B cell (primary cell): ENCODE data around the gene BMP5. TPM values are rescaled to one million over a fixed set of nuclear protein-coding genes. Genes with fewer than 3 reads are reported as not detected.

ENCODE experiments used
- ATAC-seq: fragments of 200-7000 bp; cut with Tn5 transposase; one replicate; pipeline ENCODE4 v1.10.0; 2021; ENCODE audit warnings: low read depth, mild to moderate bottlenecking, moderate number of reproducible peaks, moderate library complexity
- CTCF ChIA-PET: fragments of 350-600 bp; sonication (Branson Sonifier 250); formaldehyde crosslinking; loops from one replicate; lab custom pipeline; 2021; ENCODE audit warnings: antibody characterized with exemption, inconsistent platforms; lab: Charles Lee
- POLR2A ChIA-PET: fragments of 350-600 bp; sonication (Branson Sonifier 250); formaldehyde crosslinking; loops from one replicate; lab custom pipeline; 2021; ENCODE audit warnings: antibody characterized with exemption; lab: Charles Lee
- DNase-seq: peaks from one replicate; pipeline ENCODE4 v3.0.0; 2013
- H2AFZ ChIP-seq: 2 replicates; pipeline ENCODE4 v1.6.1; 2012; ENCODE audit warnings: mild to moderate bottlenecking, low read depth, low read length; ENCODE audit not compliant: insufficient read depth, poor library complexity, severe bottlenecking
- H3K27ac ChIP-seq, 2 donors: 1 replicate in 1 of 2; 2 replicates in 1 of 2; pipeline ENCODE4 v1.5.1; 2012 to 2013; ENCODE audit warnings: low read length in 2 of 2, mild to moderate bottlenecking in 2 of 2, moderate library complexity in 1 of 2
- H3K27me3 ChIP-seq, 4 experiments: fragments of 200-600 bp in 1 of 4; sonication (generic) in 1 of 4; replicated peaks in 1 of 4; 1 replicate in 2 of 4; 2 replicates in 2 of 4; pipeline versions ENCODE4 v1.6.1 to v1.7.0; 2013 to 2016; ENCODE audit warnings: low read length in 3 of 4, mild to moderate bottlenecking in 2 of 4, mixed read lengths in 1 of 4, moderate library complexity in 1 of 4; ENCODE audit not compliant: insufficient read depth in 4 of 4, control insufficient read depth in 3 of 4; ENCODE audit errors: control extremely low read depth in 1 of 4
- H3K36me3 ChIP-seq, 2 experiments: replicated peaks in 1 of 2; 1 replicate in 1 of 2; 2 replicates in 1 of 2; pipeline versions ENCODE4 v1.6.1 to v1.7.1; 2013; ENCODE audit warnings: low read length in 1 of 2; ENCODE audit not compliant: insufficient read depth in 2 of 2, control insufficient read depth in 1 of 2; ENCODE audit errors: control extremely low read depth in 1 of 2, extremely low read depth in 1 of 2
- H3K4me1 ChIP-seq, 2 donors: fragments of 200-600 bp in 1 of 2; sonication (generic) in 1 of 2; 1 replicate in 1 of 2; 2 replicates in 1 of 2; pipeline versions ENCODE4 v1.5.1 to v1.6.1; 2013 to 2017; ENCODE audit warnings: low read length in 2 of 2; ENCODE audit not compliant: control insufficient read depth in 2 of 2, insufficient read depth in 2 of 2
- H3K4me2 ChIP-seq: replicated peaks from 2 replicates; pipeline ENCODE3; 2012; ENCODE audit warnings: mild to moderate bottlenecking, low read depth, low read length; ENCODE audit not compliant: poor library complexity, severe bottlenecking
- H3K4me3 ChIP-seq, 5 experiments: fragments of 200-600 bp in 1 of 5; sonication (generic) in 1 of 5; 1 replicate in 3 of 5; 2 replicates in 2 of 5; pipeline versions ENCODE4 v1.5.1 to v1.7.0; 2011 to 2016; ENCODE audit warnings: low read length in 4 of 5, mild to moderate bottlenecking in 4 of 5, low read depth in 2 of 5, control low read depth in 1 of 5, moderate library complexity in 1 of 5; ENCODE audit not compliant: insufficient read depth in 1 of 5; ENCODE audit errors: control extremely low read depth in 1 of 5, extremely low read depth in 1 of 5
- H3K79me2 ChIP-seq: fragments of 200-600 bp; sonication (generic); one replicate; pipeline ENCODE4 v1.6.0; 2016; ENCODE audit warnings: low read length; ENCODE audit not compliant: control insufficient read depth, insufficient read depth
- H3K9ac ChIP-seq: fragments of 200-600 bp; sonication (generic); 2 replicates; pipeline ENCODE4 v1.6.1; 2017; ENCODE audit warnings: mild to moderate bottlenecking, low read length, moderate library complexity
- H3K9me3 ChIP-seq, 3 donors: one replicate each; pipeline versions ENCODE4 v1.6.1 to v1.7.1; 2013; ENCODE audit warnings: low read length in 2 of 3; ENCODE audit not compliant: control insufficient read depth in 2 of 3, insufficient read depth in 1 of 3; ENCODE audit errors: control extremely low read depth in 1 of 3
- H4K20me1 ChIP-seq: 2 replicates; pipeline ENCODE4 v1.6.0; 2012; ENCODE audit warnings: mild to moderate bottlenecking, low read length; ENCODE audit not compliant: insufficient read depth, control insufficient read depth, poor library complexity, severe bottlenecking
- H3K27ac Mint-ChIP-seq: one replicate; pipeline ENCODE4 v1.8.0; 2021; ENCODE audit warnings: mixed read lengths
- H3K27me3 Mint-ChIP-seq: one replicate; pipeline ENCODE4 v1.8.0; 2021; ENCODE audit warnings: mixed read lengths
- H3K4me1 Mint-ChIP-seq: one replicate; pipeline ENCODE4 v1.8.0; 2021; ENCODE audit warnings: mixed read lengths
- H3K4me3 Mint-ChIP-seq: one replicate; pipeline ENCODE4 v1.8.0; 2021; ENCODE audit warnings: mixed read lengths
- H3K9me3 Mint-ChIP-seq: one replicate; pipeline ENCODE4 v1.8.0; 2022; ENCODE audit warnings: mixed read lengths; ENCODE audit not compliant: insufficient read depth
- CTCF ChIP-seq: fragments of 200-600 bp; IDR thresholded peaks from one replicate; pipeline ENCODE4 v1.8.0; 2022; ENCODE audit warnings: antibody characterized with exemption, mild to moderate bottlenecking
- EZH2 ChIP-seq: IDR thresholded peaks from 2 replicates; pipeline ENCODE4 v1.6.1; 2012; ENCODE audit warnings: borderline replicate concordance, low read depth, mild to moderate bottlenecking, moderate library complexity, low read length; ENCODE audit not compliant: insufficient read depth, poor library complexity, severe bottlenecking
- intact Hi-C: fragments of 100-400 bp; cut with micrococcal nuclease; formaldehyde crosslinking; loops from one replicate; pipeline ENCODE4 v1.10.0; 2022
- polyA plus RNA-seq: library from polyadenylated mRNA; depleted of rRNA; stranded (reverse); fragments of >200 nt; gene quantifications from 2 replicates; pipeline ENCODE4 v1.2.3, GENCODE V29; 2012
- total RNA-seq, 2 donors: library from RNA; stranded (reverse); fragments of 120-200 nt in 1 of 2; gene quantifications; 1 replicate in 1 of 2; 2 replicates in 1 of 2; pipeline versions ENCODE4 v1.2.3 to v1.2.4, GENCODE V29; 2013 to 2022

BMP5 gene
- total and polyA plus RNA-seq, 2 donors (not counting 1 experiment from before 2014, with no cell fraction given): not detected

GRCh38 chr6:55841341-55841740 is 34.0 kb downstream of the BMP5 start:
- Mint-ChIP-seq H3K9me3 (peaks cover 4% of the 10 kb centered on the region), H3K27ac (no peak overlapping the region), H3K4me1 (no peaks in the 10 kb centered on the region), H3K4me3 (no peak overlapping the region), H3K27me3 (no peaks in the 10 kb centered on the region)
- no peak for TF ChIP-seq CTCF
- TF ChIP-seq EZH2: no peak
- CTCF ChIA-PET: no interaction called here
- no peak overlapping the region for H3K4me3 ChIP-seq
- DNase-seq (no peak), ATAC-seq (no peak)
- no peak overlapping the region for H3K9ac ChIP-seq
- H3K4me2 ChIP-seq: no peak overlapping the region
- no peaks in the 10 kb centered on the region for H3K79me2 ChIP-seq
- POLR2A ChIA-PET: no interaction called here
- H3K4me1 ChIP-seq: no peaks in the 10 kb centered on the region
- H4K20me1 ChIP-seq: no peaks in the 10 kb centered on the region
- no peaks in the 10 kb centered on the region for H3K36me3 ChIP-seq
- no peaks in the 10 kb centered on the region for H3K9me3 ChIP-seq
- H2AFZ ChIP-seq: no peak overlapping the region
- intact Hi-C loops: no loop called here
- no peaks in the 10 kb centered on the region for H3K27me3 ChIP-seq
- no peak overlapping the region for H3K27ac ChIP-seq

GRCh38 chr6:55839080-55839479 is 36.3 kb downstream of the BMP5 start:
- Mint-ChIP-seq H3K4me1 (no peaks in the 10 kb centered on the region), H3K27me3 (no peaks in the 10 kb centered on the region)
- ATAC-seq: no peak

More at GRCh38 chr6:55839080-55839479, 36.3 kb downstream of the BMP5 start:
- H3K27ac ChIP-seq: no peak overlapping the region
- no peaks in the 10 kb centered on the region for H3K36me3 ChIP-seq
- no peak overlapping the region for H2AFZ ChIP-seq
- CTCF ChIA-PET: no interaction called here
- no peaks in the 10 kb centered on the region for H3K27me3 ChIP-seq
- intact Hi-C loops: no loop called here
- DNase-seq: no peak
- Mint-ChIP-seq H3K27ac (no peak overlapping the region), H3K4me3 (no peak overlapping the region), H3K9me3 (peaks cover 4% of the 10 kb centered on the region)
- no peaks in the 10 kb centered on the region for H3K79me2 ChIP-seq
- no peaks in the 10 kb centered on the region for H3K4me1 ChIP-seq
- TF ChIP-seq CTCF: no peak
- H3K9me3 ChIP-seq: no peaks in the 10 kb centered on the region
- no peaks in the 10 kb centered on the region for H4K20me1 ChIP-seq
- no peak overlapping the region for H3K4me3 ChIP-seq
- H3K4me2 ChIP-seq: no peak overlapping the region
- no peak overlapping the region for H3K9ac ChIP-seq
- POLR2A ChIA-PET: no interaction called here
